Ectodermal cell (in vitro differentiated cells): ENCODE measurements around the gene TMEM205.

Experiments used
- H3K27ac ChIP-seq: 2 replicates; pipeline ENCODE4 v1.7.0; 2013; ENCODE audit warnings: mild to moderate bottlenecking, low read depth, low read length; ENCODE audit not compliant: insufficient read depth, poor library complexity, severe bottlenecking
- H3K27me3 ChIP-seq: 2 replicates; pipeline ENCODE4 v1.7.0; 2013; ENCODE audit warnings: mild to moderate bottlenecking, low read length; ENCODE audit not compliant: insufficient read depth, control insufficient read depth, poor library complexity, severe bottlenecking
- H3K36me3 ChIP-seq: one replicate; pipeline ENCODE4 v1.7.0; 2013; ENCODE audit warnings: low read length; ENCODE audit not compliant: control insufficient read depth, insufficient read depth
- H3K4me1 ChIP-seq: one replicate; pipeline ENCODE4 v1.7.0; 2013; ENCODE audit warnings: low read length; ENCODE audit not compliant: control insufficient read depth, insufficient read depth
- H3K4me3 ChIP-seq: 2 replicates; pipeline ENCODE4 v1.7.0; 2013; ENCODE audit warnings: low read depth, low read length, control low read depth; ENCODE audit not compliant: insufficient read depth
- H3K9me3 ChIP-seq: 2 replicates; pipeline ENCODE4 v1.7.0; 2013; ENCODE audit warnings: mild to moderate bottlenecking, low read length, moderate library complexity; ENCODE audit not compliant: control insufficient read depth
- WGBS, 2 experiments: methylation state at CpG; one replicate each; pipeline ENCODE4 v1.1.7; 2013; ENCODE audit warnings: missing lambda C conversion rate in 2 of 2; 5-methylcytosine and 5-hydroxymethylcytosine counted together

TMEM205 gene

GRCh38 chr19:11299946-11300810, 45.9 kb downstream of the TMEM205 start:
- H3K36me3 ChIP-seq = no peaks in the 10 kb centered on the region
- H3K4me3 ChIP-seq = no peak overlapping the region
- 95% methylated on average over 7 to 8 of the region's 8 CpGs for WGBS, 2 experiments
- H3K4me1 ChIP-seq = no peaks in the 10 kb centered on the region
- H3K9me3 ChIP-seq = no peaks in the 10 kb centered on the region
- no peak overlapping the region for H3K27ac ChIP-seq
- no peaks in the 10 kb centered on the region for H3K27me3 ChIP-seq

GRCh38 chr19:11296264-11296663, 49.8 kb downstream of the TMEM205 start:
- H3K27me3 ChIP-seq = no peaks in the 10 kb centered on the region
- H3K4me1 ChIP-seq = peaks cover 3% of the 10 kb centered on the region
- H3K36me3 ChIP-seq = no peaks in the 10 kb centered on the region
- H3K9me3 ChIP-seq = no peaks in the 10 kb centered on the region
- no peak overlapping the region for H3K27ac ChIP-seq
- 86 to 89% methylated on average over 7 of the region's 7 CpGs for WGBS, 2 experiments
- H3K4me3 ChIP-seq = no peak overlapping the region

- H3K4me3 ChIP-seq = no peak within 1 kb of the TSS
- peaks cover 3% of the 10 kb centered on the region for H3K4me1 ChIP-seq
- H3K9me3 ChIP-seq = no peaks in the 10 kb centered on the region
- no peak within 1 kb of the TSS for H3K27ac ChIP-seq
- H3K27me3 ChIP-seq = no peaks in the 10 kb centered on the region
- no peaks in the 10 kb centered on the region for H3K36me3 ChIP-seq
- WGBS, 2 experiments = 87 to 92% methylated on average over 8 of the region's 8 CpGs
Observed at GRCh38 chr19:11295665-11296245, 50.3 kb downstream of the TMEM205 start, which contains the start of gene TSPAN16. TSS of gene TSPAN16 (plus strand) at chr19:11296160. CDS start at chr19:11296298, 138 bp downstream.

GRCh38 chr19:11295180-11295579, 50.9 kb downstream of the TMEM205 start:
- 82 to 87% methylated on average over 4 of the region's 4 CpGs for WGBS, 2 experiments
- Histone ChIP-seq H3K27ac (no peak overlapping the region), H3K27me3 (no peaks in the 10 kb centered on the region), H3K9me3 (no peaks in the 10 kb centered on the region), H3K4me1 (peaks cover 3% of the 10 kb centered on the region), H3K36me3 (no peaks in the 10 kb centered on the region), H3K4me3 (no peak overlapping the region)

- Histone ChIP-seq H3K36me3 (no peaks in the 10 kb centered on the region), H3K27me3 (no peaks in the 10 kb centered on the region), H3K27ac (no peak overlapping the region), H3K9me3 (no peaks in the 10 kb centered on the region), H3K4me1 (peaks cover 3% of the 10 kb centered on the region), H3K4me3 (no peak overlapping the region)
- 17 to 18% methylated on average over 41 of the region's 41 CpGs for WGBS, 2 experiments
Observed at GRCh38 chr19:11293433-11294389, 52.4 kb downstream of the TMEM205 start.
